K562 (cell line): ENCODE results near the gene CHTOP. TPM values are rescaled to one million over a fixed set of nuclear protein-coding genes. Genes with fewer than 3 reads are reported as not detected.

Experiments
- ARNT ChIP-seq, 2 experiments: fragments of 450-650 bp; IDR thresholded peaks; 2 replicates each; pipeline ENCODE4 v1.6.1; 2016; ENCODE audit warnings: mild to moderate bottlenecking in 1 of 2
- C11orf30 ChIP-seq: fragments of 450-650 bp; IDR thresholded peaks from 2 replicates; pipeline ENCODE4 v1.6.1; 2016; ENCODE audit warnings: low read depth, mild to moderate bottlenecking
- NFRKB ChIP-seq: fragments of 450-650 bp; IDR thresholded peaks from 2 replicates; pipeline ENCODE4 v1.6.1; 2016; ENCODE audit warnings: low read depth
- NR2C1 ChIP-seq, 2 experiments: fragments of 450-650 bp; IDR thresholded peaks; 2 replicates each; pipeline ENCODE4 v1.6.1; 2017; ENCODE audit warnings: mild to moderate bottlenecking in 2 of 2, antibody characterized with exemption in 1 of 2, inconsistent platforms in 1 of 2, missing compliant biosample characterization in 1 of 2, missing genetic modification characterization in 1 of 2
- POLR2A ChIP-seq: fragments of 450-650 bp; conservative IDR thresholded peaks from 2 replicates; pipeline ENCODE4 v1.6.1; 2016
- PREB ChIP-seq: sonication (generic); formaldehyde crosslinking; IDR thresholded peaks from 2 replicates; pipeline ENCODE4 v1.8.1; 2023; ENCODE audit warnings: mild to moderate bottlenecking, missing genetic modification reagents
- SMARCB1 ChIP-seq: IDR thresholded peaks from 2 replicates; pipeline ENCODE4 v1.6.1; 2011; ENCODE audit warnings: improper control_type of control experiment, low read depth; ENCODE audit not compliant: insufficient read length
- SRF ChIP-seq, 2 experiments: fragments of 250-450, 450-650 bp in 1 of 2; sonication (Bioruptor Pico) in 1 of 2; sonication (generic) in 1 of 2; formaldehyde crosslinking; IDR thresholded peaks; 2 replicates each; pipeline versions ENCODE4 v1.5.0 to v1.5.1; 2020 to 2022; ENCODE audit warnings: mild to moderate bottlenecking in 1 of 2, missing genetic modification reagents in 1 of 2
- TAF15 ChIP-seq: fragments of 200-400 bp; formaldehyde crosslinking; IDR thresholded peaks from 2 replicates; pipeline ENCODE4 v1.6.1; 2017; ENCODE audit warnings: mild to moderate bottlenecking, low read depth, low read length, moderate library complexity
- U2AF1 ChIP-seq: fragments of 200-400 bp; formaldehyde crosslinking; optimal IDR thresholded peaks from 2 replicates; pipeline ENCODE3; 2017; ENCODE audit warnings: mild to moderate bottlenecking, low read depth, low read length, moderate library complexity
- XRCC5 ChIP-seq: fragments of 200-400 bp; formaldehyde crosslinking; IDR thresholded peaks from 2 replicates; pipeline ENCODE4 v1.6.1; 2017; ENCODE audit warnings: low read depth, mild to moderate bottlenecking, low read length
- YY1 ChIP-seq, 3 experiments: IDR thresholded peaks; 2 replicates each; pipeline ENCODE4 v1.6.1; 2011; ENCODE audit warnings: low read length in 2 of 3, mild to moderate bottlenecking in 2 of 3, moderate library complexity in 2 of 3, borderline replicate concordance in 1 of 3, control low read depth in 1 of 3, low read depth in 1 of 3; ENCODE audit not compliant: insufficient read depth in 3 of 3, insufficient replicate concordance in 2 of 3, control insufficient read depth in 1 of 3, insufficient read length in 1 of 3; ENCODE audit errors: extremely low read depth in 1 of 3
- ZBED1 ChIP-seq: IDR thresholded peaks from 2 replicates; pipeline ENCODE4 v1.6.1; 2014
- ZBTB1 ChIP-seq: sonication (generic); formaldehyde crosslinking; IDR thresholded peaks from 2 replicates; pipeline ENCODE4 v1.8.1; 2023; ENCODE audit warnings: missing genetic modification reagents, low read depth, mild to moderate bottlenecking, borderline replicate concordance
- ZNF431 ChIP-seq: sonication (generic); formaldehyde crosslinking; IDR thresholded peaks from 2 replicates; pipeline ENCODE4 v1.8.0; 2022; ENCODE audit warnings: mild to moderate bottlenecking, missing genetic modification reagents
- ZNF589 ChIP-seq: fragments of 200-800 bp; sonication (Bioruptor generic); IDR thresholded peaks from 2 replicates; pipeline ENCODE4 v1.6.1; 2016; ENCODE audit warnings: low read depth, missing genetic modification characterization, missing compliant biosample characterization
- ZNF76 ChIP-seq: fragments of 250-450 bp; sonication (Bioruptor Pico); IDR thresholded peaks from 2 replicates; pipeline ENCODE4 v1.4.0; 2020; ENCODE audit warnings: mild to moderate bottlenecking, moderate library complexity, borderline replicate concordance
- polyA plus RNA-seq, 8 experiments: library from polyadenylated mRNA; depleted of rRNA in 4 of 8; stranded (reverse) in 5 of 8; unstranded in 3 of 8; fragments of >200 nt; fragmentation: Nextera tagmentation in 2 of 8; fragmentation: Illumina TruSeq in 1 of 8; extraction: Ambion mirVana in 2 of 8; extraction: Trizol in 1 of 8; gene quantifications; 2 replicates each; pipeline versions ENCODE4 v1.2.1 to v1.2.3, GENCODE V29; 2011 to 2014; ENCODE audit warnings: inconsistent platforms in 1 of 8, missing spikeins in 1 of 8
- total RNA-seq, 7 experiments: library from RNA; depleted of rRNA in 6 of 7; stranded (reverse); fragments of >200 nt in 6 of 7; fragmentation: Illumina TruSeq in 2 of 7; extraction: Trizol in 2 of 7; gene quantifications; 2 replicates each; pipeline versions ENCODE4 v1.2.1 to v1.2.3, GENCODE V29; 2011 to 2021; ENCODE audit warnings: low replicate concordance in 1 of 7
- TF ChIP-seq, protein P1 (sequence below): fragments of 450-650 bp; IDR thresholded peaks from 2 replicates; pipeline ENCODE4 v1.6.1; 2016; ENCODE audit warnings: borderline replicate concordance
- TF ChIP-seq, protein P2 (sequence below): sonication (generic); formaldehyde crosslinking; IDR thresholded peaks from 2 replicates; pipeline ENCODE4 v1.9.0; 2022; ENCODE audit warnings: mild to moderate bottlenecking, missing genetic modification reagents
- TF ChIP-seq, protein P3 (sequence below): conservative IDR thresholded peaks from 2 replicates; pipeline ENCODE4 v1.6.1; 2011; ENCODE audit warnings: low read depth, mild to moderate bottlenecking, low read length; ENCODE audit not compliant: control insufficient read depth
- TF ChIP-seq, protein P4 (sequence below): fragments of 200-800 bp; sonication (Bioruptor generic); IDR thresholded peaks from 2 replicates; pipeline ENCODE4 v1.6.1; 2017; ENCODE audit warnings: missing genetic modification characterization, missing compliant biosample characterization

The CHTOP gene
- total and polyA plus RNA-seq, 9 of the 15 experiments (the other 6 are each of a cell fraction or from before 2014, with no cell fraction given), result 10.2 to 91.8 (median 60.8) TPM

GRCh38 chr1:153670859-153671627, 37.2 kb downstream of the CHTOP start, which contains the start of gene ILF2 (continued):
- TF ChIP-seq, protein P1, sequence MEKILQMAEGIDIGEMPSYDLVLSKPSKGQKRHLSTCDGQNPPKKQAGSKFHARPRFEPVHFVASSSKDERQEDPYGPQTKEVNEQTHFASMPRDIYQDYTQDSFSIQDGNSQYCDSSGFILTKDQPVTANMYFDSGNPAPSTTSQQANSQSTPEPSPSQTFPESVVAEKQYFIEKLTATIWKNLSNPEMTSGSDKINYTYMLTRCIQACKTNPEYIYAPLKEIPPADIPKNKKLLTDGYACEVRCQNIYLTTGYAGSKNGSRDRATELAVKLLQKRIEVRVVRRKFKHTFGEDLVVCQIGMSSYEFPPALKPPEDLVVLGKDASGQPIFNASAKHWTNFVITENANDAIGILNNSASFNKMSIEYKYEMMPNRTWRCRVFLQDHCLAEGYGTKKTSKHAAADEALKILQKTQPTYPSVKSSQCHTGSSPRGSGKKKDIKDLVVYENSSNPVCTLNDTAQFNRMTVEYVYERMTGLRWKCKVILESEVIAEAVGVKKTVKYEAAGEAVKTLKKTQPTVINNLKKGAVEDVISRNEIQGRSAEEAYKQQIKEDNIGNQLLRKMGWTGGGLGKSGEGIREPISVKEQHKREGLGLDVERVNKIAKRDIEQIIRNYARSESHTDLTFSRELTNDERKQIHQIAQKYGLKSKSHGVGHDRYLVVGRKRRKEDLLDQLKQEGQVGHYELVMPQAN, result peak; percentile 39; the same call in 1 of the 2 replicates
- TF ChIP-seq U2AF1, result no peak
- TF ChIP-seq, protein P2, sequence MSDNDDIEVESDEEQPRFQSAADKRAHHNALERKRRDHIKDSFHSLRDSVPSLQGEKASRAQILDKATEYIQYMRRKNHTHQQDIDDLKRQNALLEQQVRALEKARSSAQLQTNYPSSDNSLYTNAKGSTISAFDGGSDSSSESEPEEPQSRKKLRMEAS (CRISPR knock-in tag), result peak; percentile 70
- TF ChIP-seq YY1 (IDR thresholded peaks at IDR 0.05; ENCODE audit: borderline replicate concordance in 1 of 3, control insufficient read depth in 1 of 3, extremely low read depth in 1 of 3, insufficient read depth in 3 of 3, insufficient read length in 1 of 3, insufficient replicate concordance in 2 of 3, low read depth in 1 of 3, low read length in 2 of 3), result peak; percentile 31 to 93 (median 85)
- peak; percentile 97 for TF ChIP-seq POLR2A
- peak; percentile 91 for TF ChIP-seq XRCC5
- no peak for TF ChIP-seq NR2C1 (IDR thresholded peaks at IDR 0.05)
- TF ChIP-seq NR2C1 (tag; IDR thresholded peaks at IDR 0.05), result peak; percentile 37; the same call in 1 of the 2 replicates
- 0 out of 2 replicates have a peak, but pooled peaks have one; percentile 69 for TF ChIP-seq PREB (CRISPR knock-in tag)
- TF ChIP-seq ZNF76 (CRISPR knock-in tag), result no peak
- TF ChIP-seq ZNF589, result no peak
- 0 out of 2 replicates have a peak, but pooled peaks have one; percentile 20 for TF ChIP-seq ZBTB1
- TF ChIP-seq, protein P3, sequence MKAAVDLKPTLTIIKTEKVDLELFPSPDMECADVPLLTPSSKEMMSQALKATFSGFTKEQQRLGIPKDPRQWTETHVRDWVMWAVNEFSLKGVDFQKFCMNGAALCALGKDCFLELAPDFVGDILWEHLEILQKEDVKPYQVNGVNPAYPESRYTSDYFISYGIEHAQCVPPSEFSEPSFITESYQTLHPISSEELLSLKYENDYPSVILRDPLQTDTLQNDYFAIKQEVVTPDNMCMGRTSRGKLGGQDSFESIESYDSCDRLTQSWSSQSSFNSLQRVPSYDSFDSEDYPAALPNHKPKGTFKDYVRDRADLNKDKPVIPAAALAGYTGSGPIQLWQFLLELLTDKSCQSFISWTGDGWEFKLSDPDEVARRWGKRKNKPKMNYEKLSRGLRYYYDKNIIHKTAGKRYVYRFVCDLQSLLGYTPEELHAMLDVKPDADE, result peak; percentile 96
- TF ChIP-seq ZBED1, result no peak
- peak; percentile 58 to 92 for TF ChIP-seq ARNT (IDR thresholded peaks at IDR 0.05)
- TF ChIP-seq, protein P4, sequence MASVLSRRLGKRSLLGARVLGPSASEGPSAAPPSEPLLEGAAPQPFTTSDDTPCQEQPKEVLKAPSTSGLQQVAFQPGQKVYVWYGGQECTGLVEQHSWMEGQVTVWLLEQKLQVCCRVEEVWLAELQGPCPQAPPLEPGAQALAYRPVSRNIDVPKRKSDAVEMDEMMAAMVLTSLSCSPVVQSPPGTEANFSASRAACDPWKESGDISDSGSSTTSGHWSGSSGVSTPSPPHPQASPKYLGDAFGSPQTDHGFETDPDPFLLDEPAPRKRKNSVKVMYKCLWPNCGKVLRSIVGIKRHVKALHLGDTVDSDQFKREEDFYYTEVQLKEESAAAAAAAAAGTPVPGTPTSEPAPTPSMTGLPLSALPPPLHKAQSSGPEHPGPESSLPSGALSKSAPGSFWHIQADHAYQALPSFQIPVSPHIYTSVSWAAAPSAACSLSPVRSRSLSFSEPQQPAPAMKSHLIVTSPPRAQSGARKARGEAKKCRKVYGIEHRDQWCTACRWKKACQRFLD (CRISPR knock-in tag), result peak; percentile 20; the same call in 1 of the 2 replicates
- TF ChIP-seq SMARCB1, result no peak
- TF ChIP-seq C11orf30, result peak; percentile 94
- peak in 1 of 2 experiments; percentile 29; a peak in 1 of 4 replicates for TF ChIP-seq SRF (CRISPR knock-in tag; IDR thresholded peaks at IDR 0.05)
- TF ChIP-seq TAF15, result no peak
- peak; percentile 95 for TF ChIP-seq NFRKB
- TF ChIP-seq ZNF431, result no peak
